NCI-H2196 treated with DMSO at 0.1 percent for 48 hours (cell line): ENCODE results near the gene HOXB7.

Experiments used
- DNase-seq: peaks from one replicate; lab custom pipeline; 2025; ENCODE audit not compliant: unreplicated experiment; lab: John Stamatoyannopoulos, UW

Gene HOXB7

GRCh38 chr17:48610282-48611211 is at the start of gene HOXB7:
Gene HOXB7 (minus strand): TSS chr17:48611017. CDS start chr17:48610918, 99 bp downstream.
- DNase-seq: peak; percentile 33

GRCh38 chr17:48655913-48656312 is 45.1 kb upstream of the HOXB7 start:
- no peak for DNase-seq

- DNase-seq: no peak
Observed at GRCh38 chr17:48649741-48650140, 38.9 kb upstream of the HOXB7 start.

- DNase-seq: no peak
Observed at GRCh38 chr17:48647963-48648245, 37.1 kb upstream of the HOXB7 start.

GRCh38 chr17:48647103-48647962 is 36.5 kb upstream of the HOXB7 start:
- DNase-seq: no peak

- DNase-seq: no peak
Observed at GRCh38 chr17:48646183-48647102, 35.6 kb upstream of the HOXB7 start.

GRCh38 chr17:48645639-48646182 is 34.9 kb upstream of the HOXB7 start:
- DNase-seq: no peak

GRCh38 chr17:48644910-48645557 is 34.2 kb upstream of the HOXB7 start:
- no peak for DNase-seq

GRCh38 chr17:48644159-48644558 is 33.3 kb upstream of the HOXB7 start:
- no peak for DNase-seq

- no peak for DNase-seq
Observed at GRCh38 chr17:48643697-48644012, 32.8 kb upstream of the HOXB7 start.

- no peak for DNase-seq
Observed at GRCh38 chr17:48642843-48643696, 32.3 kb upstream of the HOXB7 start.

GRCh38 chr17:48642059-48642842 is 31.4 kb upstream of the HOXB7 start:
- DNase-seq: no peak

- no peak for DNase-seq
Observed at GRCh38 chr17:48641541-48642058, 30.8 kb upstream of the HOXB7 start.

- DNase-seq: no peak
Observed at GRCh38 chr17:48640858-48641180, 30.0 kb upstream of the HOXB7 start.

GRCh38 chr17:48639982-48640857 is 29.4 kb upstream of the HOXB7 start:
- DNase-seq: no peak

GRCh38 chr17:48639136-48639535 is 28.3 kb upstream of the HOXB7 start:
- DNase-seq: no peak
